Endothelial cell of umbilical vein (primary cell): Measurements from ENCODE around the gene FASLG.

ENCODE experiments used
- CTCF ChIP-seq, 2 donors: IDR thresholded peaks; 1 replicate in 1 of 2; 2 replicates in 1 of 2; pipeline ENCODE4 v1.5.1; 2011; ENCODE audit warnings: low read length in 2 of 2, mild to moderate bottlenecking in 2 of 2, moderate library complexity in 2 of 2, control low read depth in 1 of 2, inconsistent platforms in 1 of 2, low read depth in 1 of 2; ENCODE audit not compliant: insufficient read depth in 1 of 2; ENCODE audit errors: extremely low read depth in 1 of 2
- EZH2 ChIP-seq: IDR thresholded peaks from 2 replicates; pipeline ENCODE4 v1.6.1; 2012; ENCODE audit warnings: borderline replicate concordance, low read depth, mild to moderate bottlenecking, moderate library complexity, low read length, inconsistent platforms; ENCODE audit not compliant: severe bottlenecking
- JUN ChIP-seq: IDR thresholded peaks from 2 replicates; pipeline ENCODE4 v1.6.1; 2011; ENCODE audit warnings: borderline replicate concordance, low read depth; ENCODE audit not compliant: insufficient read length, insufficient read depth
- MAX ChIP-seq: IDR thresholded peaks from 2 replicates; pipeline ENCODE4 v1.6.1; 2011; ENCODE audit not compliant: insufficient read depth, insufficient read length
- POLR2A ChIP-seq: IDR thresholded peaks from 2 replicates; pipeline ENCODE4 v1.6.1; 2012; ENCODE audit warnings: low read depth, mild to moderate bottlenecking, control low read depth, low read length
- POLR2AphosphoS5 ChIP-seq: IDR thresholded peaks from 2 replicates; pipeline ENCODE4 v1.6.1; 2012; ENCODE audit warnings: low read depth, mild to moderate bottlenecking, control low read depth, low read length, moderate library complexity; ENCODE audit not compliant: insufficient read depth

GRCh38 chr1:172697534-172698002 lies 38.7 kb downstream of the FASLG start:
- TF ChIP-seq CTCF (IDR thresholded peaks at IDR 0.05; ENCODE audit: extremely low read depth in 1 of 2, insufficient read depth in 1 of 2, low read depth in 1 of 2, low read length in 2 of 2) (no peak), POLR2AphosphoS5 (no peak), POLR2A (no peak), MAX (no peak), EZH2 (no peak), JUN (no peak)
